NCI-H1694 treated with DMSO at 0.1 percent for 48 hours (cell line): Measurements from ENCODE around the gene SCNN1A.

Experiments used
- DNase-seq: peaks from one replicate; lab custom pipeline; 2025; lab: John Stamatoyannopoulos, UW

The SCNN1A gene

DNA sequence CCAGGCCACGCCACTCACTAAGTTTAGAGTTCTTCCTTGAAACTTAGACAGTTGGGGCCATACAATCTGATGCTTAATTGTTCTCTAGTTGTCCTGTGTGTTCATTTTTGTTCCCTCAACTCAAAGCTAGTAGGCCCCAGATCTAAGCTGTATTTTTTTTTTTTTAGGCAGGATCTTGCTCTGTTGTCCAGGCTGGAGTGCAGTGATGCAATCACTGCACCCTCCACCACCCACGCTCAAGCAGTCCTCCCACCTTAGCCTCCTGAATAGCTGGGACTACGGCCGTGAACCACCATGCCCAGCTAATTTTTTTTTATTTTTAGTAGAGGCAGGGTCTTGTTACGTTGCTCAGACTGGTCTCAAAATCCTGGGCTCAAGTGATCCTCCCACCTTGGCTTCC, 41.0 kb downstream of the SCNN1A start:
- DNase-seq = no peak

DNA sequence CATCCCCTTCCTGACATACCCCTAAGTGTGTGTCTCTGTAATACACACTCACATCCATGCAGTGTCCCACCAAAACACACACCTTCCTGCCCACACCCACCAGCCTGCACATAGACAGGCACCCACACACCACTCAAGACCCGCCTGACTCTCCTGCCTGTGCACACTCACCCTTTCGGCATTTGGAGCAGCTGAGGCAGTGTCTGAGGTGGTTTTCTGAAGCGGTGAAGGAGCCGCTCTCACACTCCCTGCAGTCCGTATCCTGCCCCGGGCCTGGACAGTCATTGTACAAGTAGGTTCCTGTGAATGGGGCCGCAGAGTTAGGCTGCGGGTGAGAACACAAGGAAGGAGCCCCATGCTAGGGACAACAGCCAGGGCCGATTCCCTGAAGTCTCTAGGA, 41.8 kb downstream of the SCNN1A start:
- no peak for DNase-seq

DNA sequence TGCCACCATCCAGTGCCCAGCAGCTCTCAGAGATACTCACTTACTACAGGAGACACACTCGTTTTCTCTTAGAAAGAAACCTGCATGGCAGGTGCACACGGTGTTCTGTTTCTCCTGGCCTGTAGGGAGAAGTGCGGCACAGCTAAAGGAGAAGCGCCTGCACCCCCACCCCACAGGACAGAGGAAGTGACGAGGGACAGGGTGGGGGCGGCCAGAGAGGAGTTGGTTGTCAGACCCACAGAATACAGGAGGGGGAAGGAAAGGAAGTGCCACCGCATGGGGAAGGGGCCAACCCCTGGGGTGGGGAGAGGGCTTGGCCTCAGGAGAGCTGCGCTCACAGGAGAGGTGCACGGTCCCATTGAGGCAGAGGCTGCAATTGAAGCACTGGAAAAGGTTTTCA, 42.3 kb downstream of the SCNN1A start:
- DNase-seq = no peak

DNA sequence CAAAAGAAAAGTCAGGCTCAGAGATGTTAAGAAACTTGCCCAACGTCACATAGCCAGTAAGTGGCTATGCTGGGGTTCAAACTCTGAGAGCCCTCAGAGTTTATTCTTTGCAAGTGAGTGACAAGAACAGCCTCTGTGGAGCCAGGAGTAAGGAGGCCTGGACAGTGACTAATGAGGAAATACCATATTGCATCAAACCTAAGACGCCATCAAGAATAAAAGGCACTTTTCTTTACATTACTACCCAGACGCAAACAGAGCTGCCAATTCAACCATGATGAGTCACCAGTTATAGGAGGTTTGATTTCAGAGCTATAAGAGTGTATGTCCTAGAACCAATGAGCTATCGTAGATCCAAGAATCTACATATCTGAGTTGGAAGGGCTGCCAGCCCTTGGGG, 42.9 kb downstream of the SCNN1A start:
- DNase-seq = no peak

DNA sequence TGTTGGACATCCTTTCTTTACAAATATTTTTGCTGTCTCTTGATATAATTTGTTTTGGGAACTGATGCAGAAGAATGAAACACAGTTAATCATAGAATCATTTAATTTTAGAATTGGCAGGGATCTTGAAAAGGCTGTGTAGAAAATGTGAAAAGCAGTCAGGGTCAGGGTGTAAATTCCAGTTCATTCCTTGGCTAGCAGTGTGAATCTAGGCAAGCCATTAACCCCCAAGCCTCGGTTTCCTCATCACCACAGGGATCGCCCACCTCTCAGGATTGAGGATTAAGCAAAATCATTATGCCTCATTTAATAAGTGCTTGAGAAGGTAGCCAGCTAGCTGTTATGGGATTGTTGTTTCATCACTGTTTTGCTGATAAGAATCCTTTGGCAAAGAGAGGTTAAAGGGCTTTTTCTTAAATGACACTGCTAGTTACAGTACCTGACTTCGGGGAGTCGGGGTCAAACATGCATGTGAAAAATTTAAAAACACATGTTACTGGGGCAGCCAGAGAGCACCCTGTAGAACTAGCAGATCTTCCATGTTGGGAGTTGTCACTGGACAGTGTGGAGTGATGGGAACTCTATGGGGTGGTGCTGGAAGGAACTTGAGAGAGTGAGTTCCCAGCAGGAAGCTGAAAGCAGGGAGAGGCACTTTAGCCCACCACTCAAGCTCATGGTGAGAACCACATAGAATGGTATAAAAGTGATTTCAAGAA, 44.2 kb downstream of the SCNN1A start:
- no peak for DNase-seq

DNA sequence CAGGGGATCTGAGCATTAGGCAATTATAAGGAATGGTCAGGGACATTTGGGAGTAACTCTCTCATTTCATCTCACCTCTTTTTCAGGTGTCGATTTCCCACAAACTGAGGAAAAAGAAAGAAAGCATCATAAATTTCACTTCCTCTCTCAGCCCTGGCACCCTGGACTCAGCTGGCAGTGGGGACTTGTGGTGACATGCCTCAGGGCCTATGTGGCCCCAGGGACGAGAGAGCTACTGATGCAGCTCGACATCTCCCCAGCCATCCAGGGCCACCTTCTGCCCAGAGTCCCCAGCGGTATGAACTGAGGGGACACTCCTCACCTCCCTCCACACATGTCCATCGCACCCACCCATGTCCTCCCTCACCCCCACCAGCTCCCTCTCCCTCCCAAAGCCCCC, 45.2 kb downstream of the SCNN1A start:
- DNase-seq = no peak

DNA sequence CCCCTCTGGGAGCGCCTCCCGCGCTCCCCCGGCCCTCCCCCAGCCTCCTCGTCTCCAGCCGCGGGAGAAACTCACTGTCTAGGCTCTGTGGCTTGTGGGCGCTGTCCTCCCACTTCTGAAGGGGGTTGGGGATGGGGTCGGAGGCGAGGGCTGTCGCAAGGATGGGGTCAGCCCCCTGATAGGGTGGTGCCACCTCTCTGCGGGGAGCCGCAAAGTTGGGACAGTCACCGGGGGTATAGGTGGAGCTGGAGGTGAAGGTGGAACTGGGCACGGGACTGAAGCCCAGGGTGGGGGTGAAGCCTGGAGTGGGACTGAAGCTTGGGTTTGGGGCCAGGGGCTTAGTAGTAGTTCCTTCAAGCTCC, 45.7 kb downstream of the SCNN1A start:
- no peak for DNase-seq

DNA sequence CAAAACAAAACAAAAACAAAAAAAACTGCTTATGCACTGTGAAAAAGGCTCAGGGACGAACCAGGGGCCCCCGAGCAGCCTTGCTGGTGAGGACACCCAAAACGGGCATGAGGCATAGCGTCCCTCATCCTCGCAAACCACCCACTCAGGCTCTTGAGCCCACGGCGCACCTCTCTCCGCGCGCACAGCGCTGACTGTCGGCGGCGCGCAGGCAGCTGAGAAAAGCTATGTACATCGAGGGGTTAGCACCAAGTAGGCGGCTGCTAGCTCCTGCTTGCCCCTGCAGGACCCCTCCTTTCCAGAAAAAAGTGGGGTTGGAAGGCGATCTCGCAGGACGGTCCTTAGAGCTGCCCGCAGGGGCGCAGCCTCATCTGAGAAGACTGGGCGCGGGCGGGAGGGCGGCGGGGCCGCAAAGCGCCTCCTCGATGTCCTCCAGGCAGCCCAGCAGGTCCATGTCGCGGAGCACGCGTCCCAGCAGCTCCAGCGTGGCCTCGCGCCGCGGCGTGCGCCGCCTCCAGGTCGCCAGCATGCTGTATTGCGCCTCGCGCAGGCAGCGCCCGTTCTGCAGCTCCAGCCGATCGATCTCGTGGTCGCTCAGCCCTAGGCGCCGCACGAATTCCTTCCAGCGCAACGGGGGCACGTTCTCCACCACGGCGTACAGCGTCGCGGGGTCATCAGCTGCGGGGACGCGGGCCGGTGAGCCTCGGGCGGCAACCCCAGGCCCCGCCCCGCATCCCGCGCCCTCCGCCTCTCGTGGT, 46.2 kb downstream of the SCNN1A start:
- DNase-seq = no peak

DNA sequence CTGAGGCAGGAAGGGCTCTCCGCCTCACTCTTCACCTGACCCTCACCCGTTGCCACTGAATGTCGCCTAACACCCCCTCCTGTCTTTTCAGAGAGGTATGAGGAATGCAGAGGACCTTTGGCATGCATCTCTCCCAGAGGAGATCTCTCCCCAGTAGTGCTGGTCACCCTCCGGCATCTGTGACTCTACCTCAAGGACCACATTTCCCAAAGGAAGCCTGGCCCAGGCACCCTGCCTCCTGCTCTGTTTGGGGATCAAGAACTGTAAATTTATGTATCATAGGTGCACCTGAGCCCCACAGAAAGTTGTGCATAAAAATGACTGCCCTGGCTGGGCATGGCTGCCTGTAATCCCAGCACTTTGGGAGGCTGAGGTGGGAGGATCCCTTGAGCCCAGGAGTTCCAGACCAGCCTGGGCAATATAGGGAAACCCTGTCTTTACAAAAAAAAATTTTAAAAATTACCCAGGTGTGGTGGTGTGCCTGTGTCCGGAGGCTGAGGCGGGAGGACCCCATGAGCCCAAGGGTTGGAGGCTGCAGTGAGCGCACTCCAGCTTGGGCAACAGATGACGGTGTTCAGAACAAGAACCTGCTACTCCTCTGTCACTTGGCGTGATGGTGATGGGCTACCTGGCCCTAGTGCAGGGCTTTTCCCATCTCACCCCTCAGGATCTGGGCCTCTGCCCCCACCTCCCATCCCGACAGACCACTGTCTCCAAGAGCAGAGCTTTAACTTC, 47.2 kb downstream of the SCNN1A start:
- no peak for DNase-seq

DNA sequence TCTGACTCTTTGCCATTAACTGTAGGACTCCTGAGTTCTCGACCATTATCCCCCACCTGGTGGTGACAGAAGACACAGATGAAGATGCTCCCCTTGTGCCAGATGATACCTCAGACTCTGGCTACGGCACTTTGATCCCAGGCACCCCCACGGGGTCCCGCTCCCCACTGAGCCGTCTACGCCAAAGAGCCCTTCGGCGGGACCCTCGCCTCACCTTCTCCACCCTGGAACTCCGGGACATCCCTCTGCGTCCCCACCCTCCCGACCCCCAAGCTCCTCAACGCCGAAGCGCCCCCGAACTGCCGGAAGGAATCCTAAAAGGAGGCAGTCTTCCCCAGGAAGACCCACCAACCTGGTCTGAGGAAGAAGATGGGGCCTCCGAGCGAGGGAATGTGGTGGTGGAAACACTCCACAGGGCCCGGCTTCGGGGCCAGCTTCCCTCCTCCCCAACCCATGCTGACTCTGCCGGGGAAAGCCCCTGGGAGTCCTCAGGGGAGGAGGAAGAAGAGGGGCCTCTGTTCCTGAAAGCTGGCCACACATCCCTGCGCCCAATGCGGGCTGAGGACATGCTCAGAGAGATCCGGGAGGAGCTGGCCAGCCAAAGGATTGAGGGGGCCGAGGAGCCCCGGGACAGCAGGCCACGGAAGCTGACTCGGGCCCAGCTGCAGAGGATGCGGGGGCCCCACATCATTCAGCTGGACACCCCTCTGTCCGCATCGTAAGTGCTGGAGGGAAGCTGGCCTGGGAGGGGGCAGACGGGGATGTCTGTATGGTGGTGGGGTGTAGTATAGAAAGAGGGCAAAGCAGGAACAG, 47.9 kb downstream of the SCNN1A start:
- DNase-seq = no peak

DNA sequence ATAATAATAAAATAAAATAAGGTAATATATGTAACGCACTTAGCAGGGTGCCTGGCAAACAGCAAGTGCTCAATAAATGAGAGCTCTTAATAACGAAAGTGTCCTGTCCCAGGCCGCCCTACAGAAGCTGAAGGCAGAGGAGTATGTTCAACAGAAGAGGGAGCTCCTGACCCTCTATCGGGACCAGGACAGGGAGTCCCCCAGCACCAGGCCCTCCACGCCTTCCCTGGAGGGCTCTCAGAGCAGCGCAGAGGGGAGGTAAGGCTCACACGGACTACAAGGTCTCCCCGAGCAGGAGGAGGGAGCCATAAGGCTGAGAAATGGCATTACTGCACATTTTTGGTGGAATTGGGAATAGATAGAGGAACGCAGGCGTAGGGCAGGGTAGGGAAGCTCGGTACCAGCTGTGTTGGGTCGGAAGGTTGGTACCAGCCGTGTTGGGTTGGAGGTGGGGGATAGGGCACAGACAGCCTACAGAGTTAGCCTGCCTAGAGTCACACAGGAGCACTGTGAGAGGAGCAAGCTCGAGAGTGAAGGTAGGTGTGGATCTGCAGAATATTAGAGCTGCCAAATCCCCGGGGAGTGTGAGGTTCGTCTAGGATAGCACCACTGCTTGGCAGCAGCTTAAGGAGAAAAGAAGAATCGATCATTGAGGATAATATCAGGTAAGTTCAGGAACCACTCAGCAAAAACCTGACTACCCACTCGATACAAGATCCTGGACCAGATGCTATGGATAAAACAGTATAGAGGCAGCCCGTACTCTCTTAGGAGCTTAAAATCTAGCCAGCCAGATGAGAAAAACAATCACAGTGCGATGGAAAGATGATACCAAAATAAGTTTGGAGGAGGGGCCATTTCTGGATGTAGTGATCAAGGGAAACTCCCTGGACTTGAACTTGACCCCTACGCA, 48.8 kb downstream of the SCNN1A start:
- DNase-seq = no peak

DNA sequence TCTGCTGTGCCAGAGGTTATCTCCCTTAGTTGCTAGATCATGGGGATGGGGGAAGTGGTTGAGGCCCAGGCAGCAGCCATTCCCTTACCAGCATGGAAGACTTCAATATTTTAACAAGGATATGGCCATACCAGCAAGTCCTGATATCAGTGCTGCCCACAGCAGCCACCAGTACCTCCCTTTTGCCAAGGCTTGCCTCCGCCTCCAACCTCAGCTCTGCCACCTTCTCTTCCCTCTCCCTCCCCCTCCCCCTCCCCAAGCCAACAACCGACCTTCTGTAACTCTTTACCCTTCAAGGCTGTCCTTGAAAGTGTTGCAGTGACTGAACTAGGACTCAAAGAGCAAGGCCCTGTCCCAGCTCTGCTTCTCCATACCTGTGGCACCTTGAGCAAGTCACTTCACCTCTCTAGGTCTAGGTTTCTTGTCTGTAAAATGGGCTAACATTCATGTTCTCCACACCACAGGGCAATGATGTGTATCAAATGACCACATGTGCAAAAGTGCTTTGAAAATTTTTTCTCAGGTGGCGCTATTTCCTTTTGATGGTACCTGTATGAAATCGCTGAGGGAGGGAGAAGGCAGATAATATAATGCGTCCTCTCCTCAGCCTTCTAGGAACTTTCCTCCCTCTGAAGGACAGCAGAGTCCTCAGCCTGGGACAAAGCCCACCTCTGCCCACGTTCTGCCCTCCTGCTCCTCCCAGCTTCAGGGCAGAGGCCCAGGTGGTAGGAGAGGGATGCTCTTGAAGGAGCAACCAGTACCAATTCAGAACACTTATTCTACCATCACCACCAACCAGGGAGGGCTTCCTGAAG, 50.2 kb downstream of the SCNN1A start:
- DNase-seq = no peak

DNA sequence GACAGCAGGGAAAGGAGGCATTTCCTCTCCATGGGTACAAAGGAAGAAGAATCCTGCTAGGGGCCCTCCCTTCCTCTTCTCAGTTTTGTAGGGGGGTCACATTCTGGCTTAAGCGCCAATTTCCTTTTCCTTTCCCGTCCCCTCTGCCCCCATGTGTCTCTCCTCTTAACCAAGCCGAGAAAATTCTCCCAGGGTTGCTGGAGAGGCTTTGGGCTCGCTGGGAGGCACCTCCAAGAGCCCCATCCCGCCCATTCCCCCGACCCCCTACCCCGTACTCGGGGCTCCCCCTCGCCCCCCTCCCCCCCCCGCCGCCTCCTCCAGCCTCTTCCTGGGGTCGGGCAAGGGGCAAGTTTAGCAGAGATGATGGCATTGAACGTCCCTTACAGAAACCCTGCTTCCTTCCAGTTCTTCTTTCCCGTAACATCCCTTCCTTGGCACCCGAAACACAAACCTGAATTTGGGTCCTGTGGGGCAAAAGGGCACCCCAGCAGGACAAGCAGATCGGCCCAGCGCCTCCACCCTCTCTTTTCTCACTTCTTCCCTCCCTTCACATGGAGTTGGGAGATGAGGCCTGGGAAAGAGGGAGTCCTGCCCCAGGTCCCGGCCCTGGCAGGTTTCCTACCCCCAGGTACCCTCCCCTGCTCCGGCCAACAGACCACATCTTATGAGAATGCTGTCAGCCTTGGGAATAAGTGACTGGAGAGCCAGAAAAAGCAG, 51.2 kb downstream of the SCNN1A start:
- no peak for DNase-seq

DNA sequence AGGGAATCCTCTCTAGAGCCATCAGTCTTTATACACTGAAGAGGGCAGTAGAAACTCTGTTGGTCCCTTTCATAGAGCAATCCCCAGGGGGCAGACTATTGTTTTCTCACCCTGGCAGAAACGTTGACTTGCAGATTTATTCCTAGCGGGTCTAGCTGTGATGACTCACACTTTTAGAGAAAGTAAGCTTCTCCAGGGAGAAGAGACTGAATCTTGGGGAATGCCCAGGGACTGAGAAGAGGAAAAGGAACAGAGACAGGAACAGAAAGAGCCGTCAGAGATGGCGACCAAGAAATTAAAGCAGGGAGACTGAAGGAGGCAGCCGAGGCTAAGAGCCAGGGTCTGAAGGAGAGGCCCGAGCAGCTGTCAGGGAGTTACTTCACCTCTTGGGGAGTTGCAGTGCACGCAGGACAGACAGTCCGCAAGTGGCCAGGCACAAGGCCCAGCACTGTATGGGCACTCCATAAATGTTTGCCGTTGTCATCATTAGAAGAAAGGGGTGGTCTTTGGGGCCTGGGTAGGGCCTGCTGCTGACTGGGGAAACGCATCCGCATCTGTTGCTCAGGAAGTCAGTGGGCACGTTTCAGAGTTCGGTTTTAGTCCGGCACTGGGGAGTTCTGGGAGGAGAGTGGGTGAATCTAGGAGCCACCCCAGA, 51.9 kb downstream of the SCNN1A start:
- DNase-seq = no peak

DNA sequence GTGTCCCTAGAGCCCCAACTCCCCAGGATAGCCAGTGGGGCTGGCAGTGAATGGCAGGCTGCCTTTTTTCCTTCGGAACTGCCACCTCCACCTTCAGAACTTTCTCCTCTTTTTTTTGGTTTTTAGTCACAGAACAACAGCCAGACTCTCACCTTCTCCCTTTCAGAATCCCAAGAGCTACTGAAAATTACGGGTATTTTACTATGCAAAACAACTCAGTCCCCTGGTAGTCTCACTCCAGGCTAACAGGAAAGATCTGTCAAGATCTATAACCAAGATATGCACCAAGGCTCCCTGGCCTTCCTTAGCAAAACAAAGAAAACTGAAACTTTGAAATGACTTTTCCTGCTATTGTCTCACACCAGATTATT, 52.4 kb downstream of the SCNN1A start:
- no peak for DNase-seq

DNA sequence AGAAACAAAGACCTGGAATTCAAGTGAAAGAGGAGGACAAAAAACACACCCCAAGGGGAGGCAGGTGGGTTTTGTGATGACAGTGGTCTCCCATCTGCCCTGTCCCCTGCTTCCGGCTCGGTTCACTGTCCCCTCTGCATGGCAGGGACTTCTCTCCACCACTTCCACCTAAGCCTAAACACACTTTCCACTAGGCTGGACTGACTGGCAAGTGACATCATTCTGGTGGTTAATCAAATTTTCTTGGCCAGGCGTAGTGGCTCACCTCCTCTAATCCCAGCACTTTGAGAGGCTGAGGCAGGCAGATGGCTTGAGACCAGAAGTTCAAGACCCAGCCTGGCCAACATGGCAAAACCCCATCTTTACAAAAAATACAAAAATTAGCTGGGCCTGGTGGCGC, 53.0 kb downstream of the SCNN1A start:
- no peak for DNase-seq

DNA sequence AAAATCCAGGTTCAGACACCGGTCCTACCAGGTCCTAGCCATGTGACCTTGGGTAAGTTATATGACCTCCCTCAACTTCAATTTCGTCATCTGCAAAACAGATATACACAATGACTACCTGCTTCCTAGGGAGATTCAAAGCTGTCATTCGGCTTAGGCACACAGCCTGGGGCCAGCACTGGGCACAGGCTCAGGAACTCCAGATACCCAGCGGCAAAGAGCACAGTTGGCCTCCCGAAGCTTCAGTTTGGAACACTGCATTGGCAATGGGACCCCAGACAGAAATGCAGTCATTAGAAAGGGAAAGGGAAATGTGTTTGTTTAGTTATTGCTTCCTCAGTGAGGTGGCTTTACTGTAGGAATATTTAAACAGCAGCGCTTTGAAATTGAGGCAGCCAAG, 53.5 kb downstream of the SCNN1A start:
- DNase-seq = no peak

DNA sequence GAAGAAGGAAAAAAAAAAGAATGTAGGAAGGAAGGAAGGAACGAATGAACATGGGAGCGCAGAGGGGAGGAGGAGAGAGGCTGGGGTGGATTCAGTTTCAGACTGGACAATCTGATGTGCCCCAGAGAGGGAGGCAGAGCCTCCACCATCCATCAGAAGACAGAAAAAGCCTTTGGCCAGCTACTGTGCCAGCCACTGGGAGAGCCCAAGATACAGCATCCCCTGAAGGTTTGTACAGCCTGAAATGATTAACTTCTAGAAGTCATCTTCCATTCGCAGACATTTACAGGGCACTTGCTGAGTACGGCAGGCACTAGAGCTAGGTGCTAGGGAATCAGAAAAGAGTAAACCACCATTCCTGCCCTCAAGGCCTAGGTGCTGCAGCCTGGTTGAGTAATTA, 55.9 kb downstream of the SCNN1A start:
- DNase-seq = no peak

DNA sequence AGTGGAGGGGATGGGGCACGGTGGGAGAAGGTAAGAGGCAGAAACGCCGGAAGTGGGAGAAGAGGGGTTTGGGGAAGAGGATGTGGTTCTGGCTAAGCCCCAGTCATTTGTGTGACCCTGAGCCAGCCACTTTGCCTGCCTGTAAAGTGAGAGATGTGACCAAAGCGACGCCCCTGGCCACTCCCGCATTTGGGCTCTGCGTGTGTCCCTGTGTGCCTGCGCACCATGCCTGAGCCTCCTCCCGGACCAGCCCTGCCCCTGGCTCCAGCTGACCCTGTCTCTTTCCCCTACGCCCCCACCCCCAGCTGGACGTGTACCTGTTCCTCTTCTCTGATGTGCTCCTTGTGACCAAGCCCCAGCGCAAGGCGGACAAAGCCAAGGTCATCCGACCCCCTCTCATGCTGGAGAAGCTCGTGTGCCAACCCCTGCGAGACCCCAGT, 56.9 kb downstream of the SCNN1A start:
- DNase-seq = no peak
